Measurements from ENCODE around the gene MYBBP1A. TPM values are rescaled to one million over a fixed set of nuclear protein-coding genes. Genes with fewer than 3 reads are reported as not detected.

MYBBP1A gene
- polyA plus RNA-seq, 10 donors = 25.9 to 41.9 (median 31.3) TPM

- no peak for DNase-seq
These were observed 51.7 kb downstream of the MYBBP1A start for GRCh38 chr17:4503283-4504025.

- no peak for DNase-seq
These were observed 52.6 kb downstream of the MYBBP1A start for GRCh38 chr17:4502466-4503154.

- no peak for DNase-seq
These were observed 53.8 kb downstream of the MYBBP1A start for GRCh38 chr17:4501295-4501949.

- no peak for DNase-seq
These were observed 55.0 kb downstream of the MYBBP1A start for GRCh38 chr17:4500191-4500571.

GRCh38 chr17:4499431-4500190 is 55.6 kb downstream of the MYBBP1A start:
- peak in 1 of 3 donors; percentile 58 for DNase-seq

GRCh38 chr17:4498461-4499397 is 56.5 kb downstream of the MYBBP1A start, which contains the start of gene SPNS2:
Gene SPNS2 (plus strand): TSS chr17:4498881. CDS start chr17:4499048, 167 bp downstream.
- peak; percentile 34 to 72 (median 70) for DNase-seq

GRCh38 chr17:4497101-4497824 is 57.9 kb downstream of the MYBBP1A start:
- DNase-seq = no peak

GRCh38 chr17:4492721-4493561 is 62.2 kb downstream of the MYBBP1A start:
- peak; percentile 23 to 72 (median 60) for DNase-seq

- DNase-seq = no peak
These were observed 64.5 kb downstream of the MYBBP1A start for GRCh38 chr17:4490637-4491061.

GRCh38 chr17:4490109-4490591 is 65.0 kb downstream of the MYBBP1A start:
- no peak for DNase-seq

- no peak for DNase-seq
These were observed 66.1 kb downstream of the MYBBP1A start for GRCh38 chr17:4488989-4489595.

Other genes with a start within 250 kb of the MYBBP1A start
- 10 to 100 TPM; 53.2 to 89.2 (median 67.6) TPM for gene UBE2G1, start 188.7 kb downstream of the MYBBP1A start, polyA plus RNA-seq (ENCODE audit: insufficient read length in 10 of 10)
- gene SPNS3, start 121.4 kb downstream of the MYBBP1A start, polyA plus RNA-seq (ENCODE audit: insufficient read length in 10 of 10) = under 1 TPM; 0.17 to 0.63 (median 0.41) TPM
- gene SPNS2, start 56.5 kb downstream of the MYBBP1A start, polyA plus RNA-seq (ENCODE audit: insufficient read length in 10 of 10) = 10 to 100 TPM in 1 of 10 donors, 1 to 10 TPM in 9; 4.1 to 10.2 (median 7.1) TPM
- 1 to 10 TPM in 2 of 10 donors, under 1 TPM in 7, not detected in 1; 0.10 to 2.1 (median 0.15) TPM for gene GGT6, start 5.2 kb upstream of the MYBBP1A start, polyA plus RNA-seq (ENCODE audit: insufficient read length in 10 of 10)
- 100 to 1,000 TPM in 8 of 10 donors, 10 to 100 TPM in 2; 45.2 to 166 (median 110) TPM for gene SMTNL2, start 29.1 kb upstream of the MYBBP1A start, polyA plus RNA-seq (ENCODE audit: insufficient read length in 10 of 10)
- 1 to 10 TPM in 1 of 10 donors, under 1 TPM in 9; 0.25 to 1.1 (median 0.44) TPM for gene ALOX15, start 86.3 kb upstream of the MYBBP1A start, polyA plus RNA-seq (ENCODE audit: insufficient read length in 10 of 10)
- gene PELP1, start 148.8 kb upstream of the MYBBP1A start, polyA plus RNA-seq (ENCODE audit: insufficient read length in 10 of 10) = 10 to 100 TPM; 26.8 to 34.6 (median 31.6) TPM
- gene ARRB2, start 155.2 kb upstream of the MYBBP1A start, polyA plus RNA-seq (ENCODE audit: insufficient read length in 10 of 10) = 10 to 100 TPM; 17.8 to 25.8 (median 20.3) TPM
- gene MED11, start 176.0 kb upstream of the MYBBP1A start, polyA plus RNA-seq (ENCODE audit: insufficient read length in 10 of 10) = 10 to 100 TPM; 13.4 to 17.4 (median 15.8) TPM
- gene ZMYND15, start 184.4 kb upstream of the MYBBP1A start, polyA plus RNA-seq (ENCODE audit: insufficient read length in 10 of 10) = under 1 TPM; 0.19 to 0.52 (median 0.30) TPM
- 1 to 10 TPM; 3.2 to 6.0 (median 5.2) TPM for gene CXCL16, start 184.5 kb upstream of the MYBBP1A start, polyA plus RNA-seq (ENCODE audit: insufficient read length in 10 of 10)
- gene TM4SF5, start 216.5 kb upstream of the MYBBP1A start, polyA plus RNA-seq (ENCODE audit: insufficient read length in 10 of 10) = not detected
- gene VMO1, start 231.0 kb upstream of the MYBBP1A start, polyA plus RNA-seq (ENCODE audit: insufficient read length in 10 of 10) = 1 to 10 TPM; 3.9 to 8.3 (median 5.8) TPM
- gene GLTPD2, start 233.6 kb upstream of the MYBBP1A start, polyA plus RNA-seq (ENCODE audit: insufficient read length in 10 of 10) = under 1 TPM in 9 of 10 donors, not detected in 1; 0.40 to 0.79 (median 0.56) TPM
- gene PSMB6, start 240.8 kb upstream of the MYBBP1A start, polyA plus RNA-seq (ENCODE audit: insufficient read length in 10 of 10) = 100 to 1,000 TPM in 4 of 10 donors, 10 to 100 TPM in 6; 88.8 to 107 (median 96.2) TPM